IPS-11a (cell line): ENCODE data around the gene BTBD16.
A peak's percentile ranks its signal among the peaks of the same experiment; 100 is the strongest.

Experiments used
- H3K4me3 ChIP-seq: one replicate; pipeline ENCODE4 v1.5.1; 2013; ENCODE audit warnings: low read depth, low read length, control low read depth

BTBD16 gene

GRCh38 chr10:122363311-122363710 is 92.2 kb downstream of the BTBD16 start:
- no peak overlapping the region for H3K4me3 ChIP-seq

GRCh38 chr10:122363722-122364463 is 92.8 kb downstream of the BTBD16 start:
- no peak overlapping the region for H3K4me3 ChIP-seq

DNA sequence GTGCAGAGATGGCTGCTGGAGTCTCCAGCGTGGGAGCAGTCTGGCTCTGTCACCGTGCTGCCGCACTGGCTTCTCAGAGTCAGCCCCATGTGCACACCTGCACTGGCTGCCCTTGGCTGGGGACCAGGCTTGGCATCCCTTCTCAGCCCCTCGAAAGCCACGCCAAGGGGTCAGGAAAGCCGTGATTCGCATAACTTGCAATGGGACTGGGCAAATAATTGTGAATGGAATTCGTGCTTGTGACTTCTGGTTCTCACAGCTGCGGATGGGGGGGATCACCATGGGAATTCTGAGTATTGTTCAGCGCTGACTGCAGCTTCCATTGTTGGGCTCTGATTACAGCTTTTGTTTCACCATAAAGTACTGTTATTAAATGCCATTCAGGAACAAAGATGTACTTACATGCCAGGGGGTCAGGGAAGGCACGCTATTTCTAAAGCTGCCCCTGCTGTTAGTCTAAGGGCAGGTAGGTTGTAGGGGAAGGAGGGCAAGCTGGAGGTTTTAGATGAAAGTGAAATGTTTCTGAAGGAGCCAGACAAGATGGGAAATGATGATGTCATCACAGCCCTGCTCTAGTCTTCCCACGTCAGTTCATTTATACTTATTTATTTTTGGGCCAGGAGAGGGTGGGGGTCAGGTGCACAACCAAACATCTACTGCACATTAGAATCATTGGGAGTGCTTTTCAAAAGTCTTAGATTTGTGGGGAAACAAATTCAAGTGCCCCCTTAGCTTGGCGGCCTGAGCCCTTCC is 97.6 kb downstream of the BTBD16 start:
- H3K4me3 ChIP-seq = no peak overlapping the region

DNA sequence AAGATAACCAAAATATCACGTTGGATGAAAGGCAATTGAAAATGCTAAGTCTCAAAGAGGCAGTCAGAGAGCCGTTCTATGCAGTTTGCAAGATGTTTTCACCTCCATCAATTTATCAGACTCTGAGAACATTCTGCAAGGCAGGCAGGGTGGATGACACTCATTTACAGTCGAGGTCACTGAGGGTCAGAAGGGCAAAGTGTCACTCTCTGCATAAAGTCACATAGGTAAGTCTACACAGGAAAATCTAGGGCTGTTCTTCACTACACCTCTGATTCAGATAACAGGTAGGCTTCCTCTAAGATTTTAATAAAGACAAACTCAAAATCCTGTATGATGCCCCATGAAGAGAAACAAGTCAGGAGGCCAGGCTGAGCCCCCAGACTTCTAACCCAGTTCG is 102.0 kb downstream of the BTBD16 start:
- H3K4me3 ChIP-seq = no peak overlapping the region

DNA sequence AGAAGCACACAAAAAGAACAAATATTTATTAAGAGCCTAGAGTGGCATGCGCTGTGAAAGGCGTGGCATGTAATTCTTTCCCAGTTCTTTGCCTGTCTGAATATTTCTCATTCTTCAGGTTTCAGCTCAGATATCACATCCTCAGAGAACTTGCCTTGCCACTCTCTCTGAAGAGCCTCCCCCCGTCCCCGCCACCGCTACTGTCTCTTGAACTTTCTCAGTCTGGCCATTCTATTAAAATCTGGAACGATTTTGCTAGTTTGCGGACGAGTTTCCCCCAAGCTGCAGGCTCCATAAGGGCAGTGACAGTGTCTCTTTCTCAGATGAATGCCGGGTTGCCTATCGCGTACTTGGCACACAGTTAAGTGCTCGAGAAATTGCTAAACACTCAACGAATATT is 102.6 kb downstream of the BTBD16 start:
- peak overlapping the region; percentile 72 for H3K4me3 ChIP-seq

- H3K4me3 ChIP-seq = peak within 1 kb of the TSS; percentile 72
These were observed 103.3 kb downstream of the BTBD16 start, which contains the start of gene PLEKHA1 for GRCh38 chr10:122374237-122374858. Gene PLEKHA1, plus strand, starts transcription at chr10:122374708. Its CDS starts 18,493 bp downstream, at chr10:122393201.

DNA sequence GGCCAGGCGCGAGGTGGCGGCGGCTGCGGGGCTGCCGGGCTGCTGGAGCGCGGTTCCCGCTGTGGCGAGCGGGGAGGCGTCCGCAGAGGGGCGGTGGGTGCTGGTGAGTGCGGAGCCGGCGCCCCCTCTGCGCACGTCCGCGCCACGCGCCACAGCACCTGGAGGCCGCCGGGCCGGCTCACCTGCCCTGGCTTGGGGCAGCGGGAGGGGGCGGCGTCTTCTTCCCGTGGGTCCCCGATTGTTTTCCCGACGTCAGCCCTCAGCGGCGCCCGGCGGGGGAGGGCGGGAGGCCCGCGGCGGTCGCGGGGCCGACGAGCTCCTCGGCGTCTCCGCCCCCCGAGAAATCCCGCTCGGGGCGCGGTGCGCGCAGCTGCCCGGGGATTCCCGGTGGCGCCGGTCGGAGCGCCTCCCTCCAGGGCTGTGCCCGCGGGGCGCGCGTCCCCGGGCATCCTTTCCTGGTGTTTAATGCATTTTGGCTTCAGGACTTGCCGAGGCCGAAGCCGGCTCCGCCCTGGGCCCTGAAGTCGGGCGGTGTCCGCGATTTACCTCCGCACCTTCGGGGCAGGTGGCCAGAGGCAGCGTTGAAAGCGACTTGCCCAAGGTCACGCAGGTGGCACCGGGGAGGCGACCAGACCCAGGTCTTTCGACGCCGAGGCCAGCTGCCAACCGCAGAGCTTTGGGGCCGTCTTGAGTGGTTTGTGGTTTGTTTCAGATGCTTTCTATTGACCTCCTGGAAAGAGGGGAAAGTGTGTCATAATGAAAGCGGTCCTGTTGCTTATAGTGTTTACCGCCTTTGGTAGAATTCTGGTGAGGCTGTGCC is 104.0 kb downstream of the BTBD16 start:
- H3K4me3 ChIP-seq = peak overlapping the region; percentile 72

DNA sequence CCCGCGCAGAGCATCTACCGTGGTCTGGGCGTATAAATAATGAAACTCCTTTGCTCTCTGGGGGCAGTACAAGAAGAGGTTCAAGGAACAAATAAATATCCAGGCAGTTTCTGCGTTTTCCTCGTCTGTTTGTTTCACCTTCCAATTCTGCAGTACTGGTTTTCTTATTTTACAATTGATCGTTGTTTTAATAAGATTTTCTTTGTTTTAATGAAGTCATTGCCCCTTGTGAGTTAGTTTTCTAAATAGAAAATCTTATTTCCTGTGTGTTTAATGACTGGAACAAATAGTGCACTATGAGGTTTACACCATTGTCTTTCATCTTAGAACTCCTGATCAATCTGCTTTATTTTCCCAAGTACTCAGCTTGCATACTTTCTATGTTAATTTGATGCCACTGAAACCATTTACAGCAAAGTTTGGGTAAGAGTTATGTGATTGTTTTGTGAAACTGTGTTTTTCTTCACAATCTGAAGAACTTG is 104.6 kb downstream of the BTBD16 start:
- H3K4me3 ChIP-seq = peak overlapping the region; percentile 72

- no peak overlapping the region for H3K4me3 ChIP-seq
These were observed 105.4 kb downstream of the BTBD16 start for GRCh38 chr10:122376364-122376961.

- H3K4me3 ChIP-seq = no peak overlapping the region
These were observed 107.9 kb downstream of the BTBD16 start for GRCh38 chr10:122379041-122379440.

GRCh38 chr10:122379537-122379936 is 108.4 kb downstream of the BTBD16 start:
- H3K4me3 ChIP-seq = no peak overlapping the region

DNA sequence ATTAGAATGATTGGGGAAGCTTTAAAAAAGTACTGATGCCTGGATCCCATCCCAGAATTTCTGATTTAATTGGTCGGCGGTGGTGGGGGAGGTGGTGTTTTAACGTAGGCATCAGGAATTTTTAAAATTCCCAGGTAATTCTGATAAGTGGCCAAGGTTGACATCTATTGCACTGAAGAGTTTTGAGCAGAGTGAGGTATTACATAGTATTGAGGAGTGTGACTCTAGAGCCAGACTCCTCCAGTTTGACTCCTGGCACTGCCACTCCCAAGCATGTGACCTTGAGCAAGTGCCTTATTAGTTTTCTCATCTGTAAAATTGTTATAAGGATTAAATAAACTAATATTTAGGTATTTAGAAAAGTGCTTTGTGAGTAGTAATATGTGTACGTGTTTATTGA is 109.6 kb downstream of the BTBD16 start:
- no peak overlapping the region for H3K4me3 ChIP-seq

DNA sequence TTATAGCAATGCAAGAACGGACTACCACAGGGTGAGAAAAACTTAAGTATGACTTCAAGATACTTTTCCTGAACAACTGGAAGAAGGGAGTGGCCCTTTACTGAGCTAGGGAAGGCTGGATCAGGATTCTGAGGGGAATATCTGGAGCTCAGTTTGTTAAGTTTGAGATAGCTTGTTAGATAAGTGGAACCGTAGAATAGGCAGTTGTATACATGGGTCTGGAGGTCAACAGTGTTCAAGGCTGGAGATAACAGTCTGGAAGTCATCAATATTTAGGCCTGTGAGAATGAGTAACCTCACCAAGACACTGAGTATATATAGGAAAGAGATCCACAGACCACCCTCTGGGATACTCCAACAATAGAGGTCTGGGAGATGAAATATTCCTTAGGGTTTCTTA is 110.6 kb downstream of the BTBD16 start:
- H3K4me3 ChIP-seq = no peak overlapping the region

- H3K4me3 ChIP-seq = no peak overlapping the region
These were observed 115.4 kb downstream of the BTBD16 start for GRCh38 chr10:122386514-122386913.

- H3K4me3 ChIP-seq = no peak overlapping the region
These were observed 116.5 kb downstream of the BTBD16 start for GRCh38 chr10:122387572-122387971.
